HepG2 (cell line): ENCODE measurements around the gene QRICH2. TPM values are rescaled to one million over a fixed set of nuclear protein-coding genes. Genes with fewer than 3 reads are reported as not detected.

Experiments
- BRD4 ChIP-seq: sonication (generic); formaldehyde crosslinking; IDR thresholded peaks from 2 replicates; pipeline ENCODE4 v1.4.0; 2020; ENCODE audit warnings: missing genetic modification reagents
- CCAR2 ChIP-seq: fragments of 200-400 bp; formaldehyde crosslinking; optimal IDR thresholded peaks from 2 replicates; pipeline ENCODE3; 2018; ENCODE audit warnings: low read depth, mild to moderate bottlenecking, low read length, moderate library complexity
- KLF13 ChIP-seq: sonication (generic); formaldehyde crosslinking; IDR thresholded peaks from 2 replicates; pipeline ENCODE4 v1.4.0; 2020; ENCODE audit warnings: mild to moderate bottlenecking, missing genetic modification reagents
- KMT2A ChIP-seq: sonication (generic); formaldehyde crosslinking; IDR thresholded peaks from 2 replicates; pipeline ENCODE4 v1.4.0; 2020; ENCODE audit warnings: missing genetic modification reagents
- MLLT10 ChIP-seq: sonication (generic); formaldehyde crosslinking; IDR thresholded peaks from 2 replicates; pipeline ENCODE4 v1.4.0; 2020; ENCODE audit warnings: missing genetic modification reagents
- SETDB1 ChIP-seq: sonication (generic); formaldehyde crosslinking; IDR thresholded peaks from 2 replicates; pipeline ENCODE4 v1.5.1; 2020; ENCODE audit warnings: missing genetic modification reagents, mild to moderate bottlenecking, borderline replicate concordance
- ZKSCAN1 ChIP-seq: fragments of 150-350 bp; IDR thresholded peaks from 2 replicates; pipeline ENCODE4 v1.6.1; 2014; ENCODE audit warnings: low read length
- ZKSCAN5 ChIP-seq: sonication (generic); formaldehyde crosslinking; IDR thresholded peaks from 2 replicates; pipeline ENCODE4 v1.5.1; 2020; ENCODE audit warnings: mild to moderate bottlenecking, missing genetic modification reagents
- ZNF12 ChIP-seq: sonication (generic); formaldehyde crosslinking; IDR thresholded peaks from 2 replicates; pipeline ENCODE4 v1.5.0; 2020; ENCODE audit warnings: missing genetic modification reagents
- ZNF143 ChIP-seq: sonication (generic); formaldehyde crosslinking; IDR thresholded peaks from 2 replicates; pipeline ENCODE4 v1.4.0; 2020; ENCODE audit warnings: missing genetic modification reagents
- ZNF180 ChIP-seq: sonication (generic); formaldehyde crosslinking; IDR thresholded peaks from 2 replicates; pipeline ENCODE4 v1.4.0; 2020; ENCODE audit warnings: low read depth, missing genetic modification reagents, borderline replicate concordance
- ZNF230 ChIP-seq: sonication (generic); formaldehyde crosslinking; IDR thresholded peaks from 2 replicates; pipeline ENCODE4 v1.4.0; 2020; ENCODE audit warnings: mild to moderate bottlenecking, missing genetic modification reagents
- ZNF33B ChIP-seq: sonication (generic); formaldehyde crosslinking; IDR thresholded peaks from 2 replicates; pipeline ENCODE4 v1.5.1; 2020; ENCODE audit warnings: mild to moderate bottlenecking, missing genetic modification reagents
- ZNF446 ChIP-seq: sonication (generic); formaldehyde crosslinking; IDR thresholded peaks from 2 replicates; pipeline ENCODE4 v1.5.0; 2020; ENCODE audit warnings: mild to moderate bottlenecking, missing genetic modification reagents
- ZNF546 ChIP-seq: sonication (generic); formaldehyde crosslinking; conservative IDR thresholded peaks from 2 replicates; pipeline ENCODE4 v1.8.1; 2023; ENCODE audit warnings: mild to moderate bottlenecking, missing genetic modification reagents
- ZZZ3 ChIP-seq: sonication (generic); formaldehyde crosslinking; IDR thresholded peaks from 2 replicates; pipeline ENCODE4 v1.4.0; 2020; ENCODE audit warnings: missing genetic modification reagents, mild to moderate bottlenecking, borderline replicate concordance
- polyA plus RNA-seq, 8 experiments: library from polyadenylated mRNA; depleted of rRNA in 3 of 8; stranded (reverse) in 7 of 8; unstranded in 1 of 8; fragments of >200 nt; fragmentation: Illumina TruSeq in 4 of 8; extraction: Trizol in 4 of 8; gene quantifications; 2 replicates each; pipeline versions ENCODE4 v1.2.1 to v1.2.3, GENCODE V29; 2011 to 2016; ENCODE audit warnings: low read depth in 4 of 8, missing spikeins in 1 of 8, mixed read lengths in 1 of 8; ENCODE audit not compliant: insufficient read depth in 1 of 8
- total RNA-seq, 5 experiments: library from RNA; depleted of rRNA; stranded (reverse); fragments of >200 nt; fragmentation: Illumina TruSeq; extraction: Trizol; gene quantifications; 2 replicates each; pipeline ENCODE4 v1.2.3, GENCODE V29; 2016; ENCODE audit warnings: low read depth in 1 of 5
- TF ChIP-seq, protein P1 (sequence below): sonication (generic); formaldehyde crosslinking; IDR thresholded peaks from 2 replicates; pipeline ENCODE4 v1.4.0; 2020; ENCODE audit warnings: missing genetic modification reagents, borderline replicate concordance
- TF ChIP-seq, protein P2 (sequence below): sonication (generic); formaldehyde crosslinking; IDR thresholded peaks from 2 replicates; pipeline ENCODE4 v1.5.0; 2020; ENCODE audit warnings: mild to moderate bottlenecking, missing genetic modification reagents, borderline replicate concordance
- TF ChIP-seq, protein P3 (sequence below): sonication (generic); formaldehyde crosslinking; IDR thresholded peaks from 2 replicates; pipeline ENCODE4 v1.8.0; 2022; ENCODE audit warnings: mild to moderate bottlenecking, missing genetic modification reagents, borderline replicate concordance
- TF ChIP-seq, protein P4 (sequence below): sonication (generic); formaldehyde crosslinking; IDR thresholded peaks from 2 replicates; pipeline ENCODE4 v1.9.0; 2021; ENCODE audit warnings: missing genetic modification reagents, mild to moderate bottlenecking, borderline replicate concordance
- TF ChIP-seq, protein P5 (sequence below): sonication (generic); formaldehyde crosslinking; IDR thresholded peaks from 2 replicates; pipeline ENCODE4 v1.4.0; 2020; ENCODE audit warnings: missing genetic modification reagents

Gene QRICH2
- total and polyA plus RNA-seq, 2 of the 13 experiments (the other 11 are each of a cell fraction or from before 2014, with no cell fraction given) = 3.7 to 5.7 TPM

DNA sequence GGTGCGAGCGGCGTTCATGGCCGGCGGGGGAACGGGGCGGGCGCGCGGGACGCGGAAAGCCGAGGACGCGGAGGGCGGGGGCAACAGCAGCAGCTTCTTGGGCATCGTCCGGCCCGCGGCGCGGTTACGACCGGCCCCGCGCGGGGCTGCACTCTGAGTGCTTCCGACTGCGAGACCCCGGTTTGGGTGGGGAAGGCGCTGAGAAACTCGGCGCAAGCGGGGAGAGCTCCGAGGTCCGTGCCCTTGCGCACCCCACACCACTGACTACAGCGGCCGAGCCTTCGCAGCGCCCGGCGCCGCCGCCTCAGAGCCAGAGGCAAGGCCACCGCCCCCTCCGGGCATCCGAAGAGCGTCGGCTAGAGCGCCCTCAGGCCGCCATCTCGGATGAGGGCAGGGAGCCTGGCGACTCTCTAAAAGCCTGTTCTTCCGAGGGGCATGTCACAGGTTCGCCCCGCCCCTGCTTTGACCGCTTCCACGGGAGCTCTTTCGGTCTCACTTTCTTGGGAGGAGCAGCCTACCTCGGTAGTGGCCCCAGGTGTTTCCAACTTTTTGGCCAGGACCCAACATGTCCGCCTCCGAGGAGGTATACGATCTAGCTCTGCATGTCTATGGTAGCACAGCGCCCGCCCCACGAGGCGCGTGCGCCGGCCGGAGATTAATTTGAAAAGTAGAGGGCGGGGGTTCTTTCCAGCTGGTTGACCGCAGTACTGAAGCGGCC, 45.7 kb upstream of the QRICH2 start, which contains the start of gene PRPSAP1 (continued):
- TF ChIP-seq, protein P1, sequence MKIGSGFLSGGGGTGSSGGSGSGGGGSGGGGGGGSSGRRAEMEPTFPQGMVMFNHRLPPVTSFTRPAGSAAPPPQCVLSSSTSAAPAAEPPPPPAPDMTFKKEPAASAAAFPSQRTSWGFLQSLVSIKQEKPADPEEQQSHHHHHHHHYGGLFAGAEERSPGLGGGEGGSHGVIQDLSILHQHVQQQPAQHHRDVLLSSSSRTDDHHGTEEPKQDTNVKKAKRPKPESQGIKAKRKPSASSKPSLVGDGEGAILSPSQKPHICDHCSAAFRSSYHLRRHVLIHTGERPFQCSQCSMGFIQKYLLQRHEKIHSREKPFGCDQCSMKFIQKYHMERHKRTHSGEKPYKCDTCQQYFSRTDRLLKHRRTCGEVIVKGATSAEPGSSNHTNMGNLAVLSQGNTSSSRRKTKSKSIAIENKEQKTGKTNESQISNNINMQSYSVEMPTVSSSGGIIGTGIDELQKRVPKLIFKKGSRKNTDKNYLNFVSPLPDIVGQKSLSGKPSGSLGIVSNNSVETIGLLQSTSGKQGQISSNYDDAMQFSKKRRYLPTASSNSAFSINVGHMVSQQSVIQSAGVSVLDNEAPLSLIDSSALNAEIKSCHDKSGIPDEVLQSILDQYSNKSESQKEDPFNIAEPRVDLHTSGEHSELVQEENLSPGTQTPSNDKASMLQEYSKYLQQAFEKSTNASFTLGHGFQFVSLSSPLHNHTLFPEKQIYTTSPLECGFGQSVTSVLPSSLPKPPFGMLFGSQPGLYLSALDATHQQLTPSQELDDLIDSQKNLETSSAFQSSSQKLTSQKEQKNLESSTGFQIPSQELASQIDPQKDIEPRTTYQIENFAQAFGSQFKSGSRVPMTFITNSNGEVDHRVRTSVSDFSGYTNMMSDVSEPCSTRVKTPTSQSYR (CRISPR knock-in tag) = peak; percentile 62; the same call in 1 of the 2 replicates
- TF ChIP-seq, protein P2, sequence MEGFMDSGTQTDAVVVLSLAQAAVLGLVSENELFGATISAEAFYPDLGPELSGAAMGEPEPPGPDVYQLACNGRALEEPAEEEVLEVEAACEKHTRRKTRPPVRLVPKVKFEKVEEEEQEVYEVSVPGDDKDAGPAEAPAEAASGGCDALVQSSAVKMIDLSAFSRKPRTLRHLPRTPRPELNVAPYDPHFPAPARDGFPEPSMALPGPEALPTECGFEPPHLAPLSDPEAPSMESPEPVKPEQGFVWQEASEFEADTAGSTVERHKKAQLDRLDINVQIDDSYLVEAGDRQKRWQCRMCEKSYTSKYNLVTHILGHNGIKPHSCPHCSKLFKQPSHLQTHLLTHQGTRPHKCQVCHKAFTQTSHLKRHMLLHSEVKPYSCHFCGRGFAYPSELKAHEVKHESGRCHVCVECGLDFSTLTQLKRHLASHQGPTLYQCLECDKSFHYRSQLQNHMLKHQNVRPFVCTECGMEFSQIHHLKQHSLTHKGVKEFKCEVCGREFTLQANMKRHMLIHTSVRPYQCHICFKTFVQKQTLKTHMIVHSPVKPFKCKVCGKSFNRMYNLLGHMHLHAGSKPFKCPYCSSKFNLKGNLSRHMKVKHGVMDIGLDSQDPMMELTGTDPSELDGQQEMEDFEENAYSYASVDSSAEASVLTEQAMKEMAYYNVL (CRISPR knock-in tag) = peak; percentile 86; the same call in 1 of the 2 replicates
- TF ChIP-seq KMT2A (CRISPR knock-in tag) = peak; percentile 92
- no peak for TF ChIP-seq SETDB1
- no peak for TF ChIP-seq MLLT10
- TF ChIP-seq, protein P3, sequence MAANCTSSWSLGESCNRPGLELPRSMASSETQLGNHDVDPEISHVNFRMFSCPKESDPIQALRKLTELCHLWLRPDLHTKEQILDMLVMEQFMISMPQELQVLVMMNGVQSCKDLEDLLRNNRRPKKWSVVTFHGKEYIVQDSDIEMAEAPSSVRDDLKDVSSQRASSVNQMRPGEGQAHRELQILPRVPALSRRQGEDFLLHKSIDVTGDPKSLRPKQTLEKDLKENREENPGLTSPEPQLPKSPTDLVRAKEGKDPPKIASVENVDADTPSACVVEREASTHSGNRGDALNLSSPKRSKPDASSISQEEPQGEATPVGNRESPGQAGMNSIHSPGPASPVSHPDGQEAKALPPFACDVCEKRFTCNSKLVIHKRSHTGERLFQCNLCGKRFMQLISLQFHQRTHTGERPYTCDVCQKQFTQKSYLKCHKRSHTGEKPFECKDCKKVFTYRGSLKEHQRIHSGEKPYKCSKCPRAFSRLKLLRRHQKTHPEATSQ (CRISPR knock-in tag) = no peak
- TF ChIP-seq ZNF546 (CRISPR knock-in tag) = no peak
- TF ChIP-seq, protein P4, sequence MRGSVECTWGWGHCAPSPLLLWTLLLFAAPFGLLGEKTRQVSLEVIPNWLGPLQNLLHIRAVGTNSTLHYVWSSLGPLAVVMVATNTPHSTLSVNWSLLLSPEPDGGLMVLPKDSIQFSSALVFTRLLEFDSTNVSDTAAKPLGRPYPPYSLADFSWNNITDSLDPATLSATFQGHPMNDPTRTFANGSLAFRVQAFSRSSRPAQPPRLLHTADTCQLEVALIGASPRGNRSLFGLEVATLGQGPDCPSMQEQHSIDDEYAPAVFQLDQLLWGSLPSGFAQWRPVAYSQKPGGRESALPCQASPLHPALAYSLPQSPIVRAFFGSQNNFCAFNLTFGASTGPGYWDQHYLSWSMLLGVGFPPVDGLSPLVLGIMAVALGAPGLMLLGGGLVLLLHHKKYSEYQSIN (CRISPR knock-in tag) = no peak
- no peak for TF ChIP-seq CCAR2
- TF ChIP-seq ZNF446 (CRISPR knock-in tag) = 0 out of 2 replicates have a peak, but pooled peaks have one; percentile 57
- TF ChIP-seq ZZZ3 (CRISPR knock-in tag) = peak; percentile 52; the same call in 1 of the 2 replicates
- TF ChIP-seq, protein P5, sequence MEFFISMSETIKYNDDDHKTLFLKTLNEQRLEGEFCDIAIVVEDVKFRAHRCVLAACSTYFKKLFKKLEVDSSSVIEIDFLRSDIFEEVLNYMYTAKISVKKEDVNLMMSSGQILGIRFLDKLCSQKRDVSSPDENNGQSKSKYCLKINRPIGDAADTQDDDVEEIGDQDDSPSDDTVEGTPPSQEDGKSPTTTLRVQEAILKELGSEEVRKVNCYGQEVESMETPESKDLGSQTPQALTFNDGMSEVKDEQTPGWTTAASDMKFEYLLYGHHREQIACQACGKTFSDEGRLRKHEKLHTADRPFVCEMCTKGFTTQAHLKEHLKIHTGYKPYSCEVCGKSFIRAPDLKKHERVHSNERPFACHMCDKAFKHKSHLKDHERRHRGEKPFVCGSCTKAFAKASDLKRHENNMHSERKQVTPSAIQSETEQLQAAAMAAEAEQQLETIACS (CRISPR knock-in tag) = peak; percentile 74
- peak; percentile 55; the same call in 1 of the 2 replicates for TF ChIP-seq ZNF143
- TF ChIP-seq ZNF33B (CRISPR knock-in tag) = peak; percentile 89
- TF ChIP-seq ZNF230 (CRISPR knock-in tag) = peak; percentile 95
- TF ChIP-seq KLF13 = peak; percentile 93; the same call in 1 of the 2 replicates
- no peak; the same call in none of the 2 replicates for TF ChIP-seq BRD4
- 0 out of 2 replicates have a peak, but pooled peaks have one; percentile 35 for TF ChIP-seq ZNF180 (CRISPR knock-in tag)
- TF ChIP-seq ZKSCAN5 = no peak
- peak; percentile 66 for TF ChIP-seq ZNF12 (CRISPR knock-in tag)
- no peak; the same call in 1 of the 2 replicates for TF ChIP-seq ZKSCAN1
